Fibroblast of lung (primary cell): ENCODE results near the gene METTL15.

ENCODE experiments used
- CTCF ChIP-seq, 2 donors: IDR thresholded peaks in 1 of 2; conservative IDR thresholded peaks in 1 of 2; 1 replicate in 1 of 2; 2 replicates in 1 of 2; pipeline ENCODE4 v1.5.1; 2011 to 2012; ENCODE audit warnings: low read length in 2 of 2, control low read depth in 1 of 2, inconsistent platforms in 1 of 2, low read depth in 1 of 2, mild to moderate bottlenecking in 1 of 2
- EZH2 ChIP-seq: IDR thresholded peaks from 2 replicates; pipeline ENCODE4 v1.5.1; 2012; ENCODE audit warnings: low read length, control low read depth, mild to moderate bottlenecking; ENCODE audit errors: missing control alignments

GRCh38 chr11:28176351-28176750 is 68.2 kb downstream of the METTL15 start:
- TF ChIP-seq CTCF (conservative IDR thresholded peaks at IDR 0.05 in 1 of 2, IDR thresholded peaks at IDR 0.05 in 1 of 2; ENCODE audit: low read depth in 1 of 2, low read length in 2 of 2) (no peak), EZH2 (no peak)
